ENCODE measurements around the gene RAX2.

DNA sequence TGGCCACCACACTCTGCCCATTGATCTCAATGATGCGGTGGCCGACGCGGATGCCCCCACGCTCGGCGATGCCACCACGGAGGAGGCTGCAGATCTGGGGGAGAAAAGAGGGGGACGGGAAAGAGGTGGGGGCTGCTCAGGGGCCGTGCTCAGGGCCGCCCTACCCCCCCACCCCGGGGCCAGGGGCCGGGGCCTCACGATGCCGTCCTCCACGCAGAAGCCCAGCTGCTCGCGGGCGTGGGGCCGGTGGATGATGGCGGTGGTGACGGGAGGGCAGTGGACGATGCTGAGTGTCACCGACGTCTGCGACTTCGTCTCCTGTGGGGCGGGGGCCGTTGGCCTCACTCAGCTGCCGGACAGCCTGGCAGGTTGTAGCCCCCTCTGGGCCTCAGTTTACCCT, 20.8 kb downstream of the RAX2 start:
- TF ChIP-seq PAX8 (IDR thresholded peaks at IDR 0.05), result no peak
- TF ChIP-seq, protein P1, sequence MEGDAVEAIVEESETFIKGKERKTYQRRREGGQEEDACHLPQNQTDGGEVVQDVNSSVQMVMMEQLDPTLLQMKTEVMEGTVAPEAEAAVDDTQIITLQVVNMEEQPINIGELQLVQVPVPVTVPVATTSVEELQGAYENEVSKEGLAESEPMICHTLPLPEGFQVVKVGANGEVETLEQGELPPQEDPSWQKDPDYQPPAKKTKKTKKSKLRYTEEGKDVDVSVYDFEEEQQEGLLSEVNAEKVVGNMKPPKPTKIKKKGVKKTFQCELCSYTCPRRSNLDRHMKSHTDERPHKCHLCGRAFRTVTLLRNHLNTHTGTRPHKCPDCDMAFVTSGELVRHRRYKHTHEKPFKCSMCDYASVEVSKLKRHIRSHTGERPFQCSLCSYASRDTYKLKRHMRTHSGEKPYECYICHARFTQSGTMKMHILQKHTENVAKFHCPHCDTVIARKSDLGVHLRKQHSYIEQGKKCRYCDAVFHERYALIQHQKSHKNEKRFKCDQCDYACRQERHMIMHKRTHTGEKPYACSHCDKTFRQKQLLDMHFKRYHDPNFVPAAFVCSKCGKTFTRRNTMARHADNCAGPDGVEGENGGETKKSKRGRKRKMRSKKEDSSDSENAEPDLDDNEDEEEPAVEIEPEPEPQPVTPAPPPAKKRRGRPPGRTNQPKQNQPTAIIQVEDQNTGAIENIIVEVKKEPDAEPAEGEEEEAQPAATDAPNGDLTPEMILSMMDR (IDR thresholded peaks at IDR 0.05 in 2 of 3, conservative IDR thresholded peaks at IDR 0.05 in 1 of 3; ENCODE audit: control insufficient read depth in 2 of 3, extremely low read depth in 1 of 3, insufficient read depth in 1 of 3, low read depth in 3 of 3, low read length in 3 of 3), result no peak
- no peak for TF ChIP-seq POLR2AphosphoS5 (IDR thresholded peaks at IDR 0.05; ENCODE audit: low read length)
- no peak for TF ChIP-seq SP1 (IDR thresholded peaks at IDR 0.05; ENCODE audit: low read depth, low read length)
- TF ChIP-seq HDAC6 (IDR thresholded peaks at IDR 0.05; ENCODE audit: unreplicated experiment), result no peak
- TF ChIP-seq TARDBP (IDR thresholded peaks at IDR 0.05; ENCODE audit: borderline replicate concordance), result no peak
- TF ChIP-seq, protein P2, sequence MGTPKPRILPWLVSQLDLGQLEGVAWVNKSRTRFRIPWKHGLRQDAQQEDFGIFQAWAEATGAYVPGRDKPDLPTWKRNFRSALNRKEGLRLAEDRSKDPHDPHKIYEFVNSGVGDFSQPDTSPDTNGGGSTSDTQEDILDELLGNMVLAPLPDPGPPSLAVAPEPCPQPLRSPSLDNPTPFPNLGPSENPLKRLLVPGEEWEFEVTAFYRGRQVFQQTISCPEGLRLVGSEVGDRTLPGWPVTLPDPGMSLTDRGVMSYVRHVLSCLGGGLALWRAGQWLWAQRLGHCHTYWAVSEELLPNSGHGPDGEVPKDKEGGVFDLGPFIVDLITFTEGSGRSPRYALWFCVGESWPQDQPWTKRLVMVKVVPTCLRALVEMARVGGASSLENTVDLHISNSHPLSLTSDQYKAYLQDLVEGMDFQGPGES (IDR thresholded peaks at IDR 0.05), result no peak
- TF ChIP-seq EZH2 (IDR thresholded peaks at IDR 0.05; ENCODE audit: borderline replicate concordance, control insufficient read depth, low read depth, low read length), result no peak
- no peak for TF ChIP-seq ESRRA (IDR thresholded peaks at IDR 0.05; ENCODE audit: low read length)
- TF ChIP-seq SREBF2 (IDR thresholded peaks at IDR 0.05; ENCODE audit: low read length), result no peak
- TF ChIP-seq, protein P3, sequence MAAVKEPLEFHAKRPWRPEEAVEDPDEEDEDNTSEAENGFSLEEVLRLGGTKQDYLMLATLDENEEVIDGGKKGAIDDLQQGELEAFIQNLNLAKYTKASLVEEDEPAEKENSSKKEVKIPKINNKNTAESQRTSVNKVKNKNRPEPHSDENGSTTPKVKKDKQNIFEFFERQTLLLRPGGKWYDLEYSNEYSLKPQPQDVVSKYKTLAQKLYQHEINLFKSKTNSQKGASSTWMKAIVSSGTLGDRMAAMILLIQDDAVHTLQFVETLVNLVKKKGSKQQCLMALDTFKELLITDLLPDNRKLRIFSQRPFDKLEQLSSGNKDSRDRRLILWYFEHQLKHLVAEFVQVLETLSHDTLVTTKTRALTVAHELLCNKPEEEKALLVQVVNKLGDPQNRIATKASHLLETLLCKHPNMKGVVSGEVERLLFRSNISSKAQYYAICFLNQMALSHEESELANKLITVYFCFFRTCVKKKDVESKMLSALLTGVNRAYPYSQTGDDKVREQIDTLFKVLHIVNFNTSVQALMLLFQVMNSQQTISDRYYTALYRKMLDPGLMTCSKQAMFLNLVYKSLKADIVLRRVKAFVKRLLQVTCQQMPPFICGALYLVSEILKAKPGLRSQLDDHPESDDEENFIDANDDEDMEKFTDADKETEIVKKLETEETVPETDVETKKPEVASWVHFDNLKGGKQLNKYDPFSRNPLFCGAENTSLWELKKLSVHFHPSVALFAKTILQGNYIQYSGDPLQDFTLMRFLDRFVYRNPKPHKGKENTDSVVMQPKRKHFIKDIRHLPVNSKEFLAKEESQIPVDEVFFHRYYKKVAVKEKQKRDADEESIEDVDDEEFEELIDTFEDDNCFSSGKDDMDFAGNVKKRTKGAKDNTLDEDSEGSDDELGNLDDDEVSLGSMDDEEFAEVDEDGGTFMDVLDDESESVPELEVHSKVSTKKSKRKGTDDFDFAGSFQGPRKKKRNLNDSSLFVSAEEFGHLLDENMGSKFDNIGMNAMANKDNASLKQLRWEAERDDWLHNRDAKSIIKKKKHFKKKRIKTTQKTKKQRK (IDR thresholded peaks at IDR 0.05; ENCODE audit: low read depth, low read length), result no peak
